PC-3 (cell line): ENCODE measurements around the gene UPF1.

ENCODE experiments used
- EZH2phosphoT487 ChIP-seq: fragments of 300-600 bp; sonication (generic); IDR thresholded peaks from 2 replicates; pipeline ENCODE4 v1.6.1; 2018; ENCODE audit warnings: mild to moderate bottlenecking, antibody characterized with exemption, low read length, borderline replicate concordance
- TF ChIP-seq, protein P1 (sequence below): fragments of 300-600 bp; sonication (generic); conservative IDR thresholded peaks from 2 replicates; pipeline ENCODE4 v1.5.1; 2017; ENCODE audit warnings: antibody characterized with exemption, low read depth, mild to moderate bottlenecking, low read length

- TF ChIP-seq, protein P1, sequence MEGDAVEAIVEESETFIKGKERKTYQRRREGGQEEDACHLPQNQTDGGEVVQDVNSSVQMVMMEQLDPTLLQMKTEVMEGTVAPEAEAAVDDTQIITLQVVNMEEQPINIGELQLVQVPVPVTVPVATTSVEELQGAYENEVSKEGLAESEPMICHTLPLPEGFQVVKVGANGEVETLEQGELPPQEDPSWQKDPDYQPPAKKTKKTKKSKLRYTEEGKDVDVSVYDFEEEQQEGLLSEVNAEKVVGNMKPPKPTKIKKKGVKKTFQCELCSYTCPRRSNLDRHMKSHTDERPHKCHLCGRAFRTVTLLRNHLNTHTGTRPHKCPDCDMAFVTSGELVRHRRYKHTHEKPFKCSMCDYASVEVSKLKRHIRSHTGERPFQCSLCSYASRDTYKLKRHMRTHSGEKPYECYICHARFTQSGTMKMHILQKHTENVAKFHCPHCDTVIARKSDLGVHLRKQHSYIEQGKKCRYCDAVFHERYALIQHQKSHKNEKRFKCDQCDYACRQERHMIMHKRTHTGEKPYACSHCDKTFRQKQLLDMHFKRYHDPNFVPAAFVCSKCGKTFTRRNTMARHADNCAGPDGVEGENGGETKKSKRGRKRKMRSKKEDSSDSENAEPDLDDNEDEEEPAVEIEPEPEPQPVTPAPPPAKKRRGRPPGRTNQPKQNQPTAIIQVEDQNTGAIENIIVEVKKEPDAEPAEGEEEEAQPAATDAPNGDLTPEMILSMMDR: no peak
- no peak for TF ChIP-seq EZH2phosphoT487
Observed at GRCh38 chr19:18870531-18871172, 38.9 kb downstream of the UPF1 start.
